HG02798 (cell line): ENCODE results near the gene TNFAIP3.
A peak's percentile ranks its signal among the peaks of the same experiment; 100 is the strongest.
"Not testable (repeated sequence)": the region's sequence is repeated elsewhere in the genome, so short reads cannot be mapped to it uniquely, and the experiment has no call there.

Source experiments
- ATAC-seq: cut with Tn5 transposase; IDR thresholded peaks from one replicate; pipeline ENCODE4 v1.9.1; 2021; ENCODE audit warnings: mild to moderate bottlenecking; ENCODE audit not compliant: unreplicated experiment, poor library complexity

The TNFAIP3 gene

GRCh38 chr6:137844327-137844726 is 22.7 kb upstream of the TNFAIP3 start:
- ATAC-seq = not testable (repeated sequence)

GRCh38 chr6:137844773-137845172 is 22.3 kb upstream of the TNFAIP3 start:
- ATAC-seq = not testable (repeated sequence)

- no peak for ATAC-seq
Measured at GRCh38 chr6:137845460-137845859, 21.6 kb upstream of the TNFAIP3 start.

- ATAC-seq = no peak
Measured at GRCh38 chr6:137846274-137846673, 20.8 kb upstream of the TNFAIP3 start.

GRCh38 chr6:137846772-137847313 is 20.2 kb upstream of the TNFAIP3 start:
- ATAC-seq = peak; percentile 53

GRCh38 chr6:137847748-137848147 is 19.3 kb upstream of the TNFAIP3 start:
- no peak for ATAC-seq

GRCh38 chr6:137848672-137849071 is 18.4 kb upstream of the TNFAIP3 start:
- ATAC-seq = no peak

- ATAC-seq = no peak
Measured at GRCh38 chr6:137849181-137849980, 17.7 kb upstream of the TNFAIP3 start.

- ATAC-seq = no peak
Measured at GRCh38 chr6:137849981-137850714, 16.9 kb upstream of the TNFAIP3 start.

GRCh38 chr6:137850816-137851602 is 16.1 kb upstream of the TNFAIP3 start:
- ATAC-seq = no peak

GRCh38 chr6:137851669-137852068 is 15.4 kb upstream of the TNFAIP3 start:
- ATAC-seq = no peak

GRCh38 chr6:137852346-137852745 is 14.7 kb upstream of the TNFAIP3 start:
- ATAC-seq = no peak

- no peak for ATAC-seq
Measured at GRCh38 chr6:137852811-137853210, 14.2 kb upstream of the TNFAIP3 start.

GRCh38 chr6:137853569-137854213 is 13.4 kb upstream of the TNFAIP3 start:
- no peak for ATAC-seq

GRCh38 chr6:137856138-137856898 is 10.7 kb upstream of the TNFAIP3 start:
- ATAC-seq = no peak

- ATAC-seq = no peak
Measured at GRCh38 chr6:137859025-137859424, 8.0 kb upstream of the TNFAIP3 start.

- no peak for ATAC-seq
Measured at GRCh38 chr6:137860394-137861005, 6.6 kb upstream of the TNFAIP3 start.

GRCh38 chr6:137861550-137862337 is 5.3 kb upstream of the TNFAIP3 start:
- ATAC-seq = no peak
